CD4-positive, CD25-positive, alpha-beta regulatory T cell (primary cell): ENCODE data around the gene TMEM208. TPM values are rescaled to one million over a fixed set of nuclear protein-coding genes. Genes with fewer than 3 reads are reported as not detected.

Experiments
- ATAC-seq, 2 donors: fragments of 150-1000 bp; cut with Tn5 transposase; one replicate each; pipeline ENCODE4 v1.10.0; 2021; ENCODE audit warnings: low read depth in 2 of 2, moderate number of reproducible peaks in 2 of 2, moderate library complexity in 1 of 2
- DNase-seq, 3 donors: peaks; one replicate each; pipeline versions ENCODE4 v3.0.0 to v3.0.0-alpha.2; 2012 to 2022; ENCODE audit warnings: mixed read lengths in 1 of 3
- H3K27ac ChIP-seq: one replicate; pipeline ENCODE4 v1.7.0; 2013; ENCODE audit warnings: mild to moderate bottlenecking, low read length; ENCODE audit not compliant: insufficient read depth, poor library complexity, severe bottlenecking
- H3K27me3 ChIP-seq: one replicate; pipeline ENCODE4 v1.7.0; 2013; ENCODE audit warnings: low read length; ENCODE audit not compliant: control insufficient read depth, insufficient read depth
- H3K36me3 ChIP-seq: one replicate; pipeline ENCODE4 v1.7.0; 2013; ENCODE audit warnings: mild to moderate bottlenecking, low read length, moderate library complexity; ENCODE audit not compliant: control insufficient read depth, insufficient read depth
- H3K4me1 ChIP-seq: 2 replicates; pipeline ENCODE4 v1.7.0; 2013; ENCODE audit warnings: mild to moderate bottlenecking, low read length; ENCODE audit not compliant: insufficient read depth, control insufficient read depth, poor library complexity, severe bottlenecking
- H3K4me3 ChIP-seq: one replicate; pipeline ENCODE4 v1.7.0; 2013; ENCODE audit warnings: low read depth, mild to moderate bottlenecking, low read length, moderate library complexity
- H3K9me3 ChIP-seq, 2 experiments: 1 replicate in 1 of 2; 2 replicates in 1 of 2; pipeline ENCODE4 v1.7.0; 2013; ENCODE audit warnings: low read length in 2 of 2, mild to moderate bottlenecking in 1 of 2, moderate library complexity in 1 of 2; ENCODE audit not compliant: control insufficient read depth in 2 of 2
- H3K27ac Mint-ChIP-seq, 3 donors: one replicate each; pipeline ENCODE4 v1.8.0; 2020 to 2022; ENCODE audit warnings: mild to moderate bottlenecking in 3 of 3, mixed read lengths in 3 of 3, moderate library complexity in 2 of 3
- H3K27me3 Mint-ChIP-seq: one replicate; pipeline ENCODE4 v1.8.0; 2022; ENCODE audit warnings: mild to moderate bottlenecking, mixed read lengths
- H3K36me3 Mint-ChIP-seq: one replicate; pipeline ENCODE4 v1.8.0; 2020; ENCODE audit warnings: mixed read lengths
- H3K4me1 Mint-ChIP-seq, 4 donors: one replicate each; pipeline ENCODE4 v1.8.0; 2020 to 2022; ENCODE audit warnings: mixed read lengths in 4 of 4, mild to moderate bottlenecking in 1 of 4
- H3K4me3 Mint-ChIP-seq, 4 donors: one replicate each; pipeline ENCODE4 v1.8.0; 2020 to 2022; ENCODE audit warnings: mild to moderate bottlenecking in 4 of 4, mixed read lengths in 4 of 4, moderate library complexity in 3 of 4
- H3K9me3 Mint-ChIP-seq, 7 donors: one replicate each; pipeline ENCODE4 v1.8.0; 2020 to 2022; ENCODE audit warnings: mixed read lengths in 7 of 7, mild to moderate bottlenecking in 3 of 7, moderate library complexity in 2 of 7
- polyA plus RNA-seq, 4 donors: library from polyadenylated mRNA; unstranded; fragments of 300-500 nt; fragmentation: Illumina TruSeq; gene quantifications; one replicate each; pipeline ENCODE4 v1.2.3, GENCODE V29; 2021
- total RNA-seq: library from RNA; stranded (reverse); gene quantifications from one replicate; pipeline ENCODE4 v1.2.3, GENCODE V29; 2022

The TMEM208 gene
- total and polyA plus RNA-seq, 5 donors from 2014 or later, result 31.0 to 141 (median 92.8) TPM

DNA sequence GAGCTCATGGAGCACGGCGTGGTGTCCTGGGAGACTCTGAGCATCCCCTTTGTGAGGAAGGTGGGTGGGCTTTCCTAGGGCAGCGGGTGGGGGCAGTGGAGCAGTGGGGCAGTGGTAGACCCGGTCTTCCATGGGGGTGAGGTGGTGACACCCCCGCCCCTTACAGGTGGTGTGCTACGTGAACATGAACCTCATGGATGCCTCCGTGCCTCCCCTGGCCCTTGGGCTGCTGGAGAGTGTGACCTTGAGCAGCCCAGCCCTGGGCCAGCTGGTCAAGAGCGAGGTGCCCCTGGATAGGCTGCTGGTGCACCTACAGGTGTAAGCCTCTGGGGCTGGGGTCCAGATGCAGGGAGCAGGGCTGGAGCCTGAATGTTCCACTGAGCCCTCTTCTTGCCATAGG, 26.4 kb upstream of the TMEM208 start:
- no peak for DNase-seq
- Histone ChIP-seq H3K9me3 (no peaks in the 10 kb centered on the region), H3K27me3 (no peaks in the 10 kb centered on the region), H3K4me1 (no peaks in the 10 kb centered on the region), H3K27ac (no peak overlapping the region), H3K4me3 (no peak overlapping the region), H3K36me3 (peaks cover 41% of the 10 kb centered on the region)
- Mint-ChIP-seq H3K9me3 (no peaks in the 10 kb centered on the region), H3K4me3 (no peak overlapping the region), H3K27ac (no peak overlapping the region), H3K36me3 (peaks cover 20% of the 10 kb centered on the region), H3K27me3 (no peaks in the 10 kb centered on the region), H3K4me1 (peaks cover 0 to 20% (median 13%) of the 10 kb centered on the region in 4 donors)
- ATAC-seq, result no peak

DNA sequence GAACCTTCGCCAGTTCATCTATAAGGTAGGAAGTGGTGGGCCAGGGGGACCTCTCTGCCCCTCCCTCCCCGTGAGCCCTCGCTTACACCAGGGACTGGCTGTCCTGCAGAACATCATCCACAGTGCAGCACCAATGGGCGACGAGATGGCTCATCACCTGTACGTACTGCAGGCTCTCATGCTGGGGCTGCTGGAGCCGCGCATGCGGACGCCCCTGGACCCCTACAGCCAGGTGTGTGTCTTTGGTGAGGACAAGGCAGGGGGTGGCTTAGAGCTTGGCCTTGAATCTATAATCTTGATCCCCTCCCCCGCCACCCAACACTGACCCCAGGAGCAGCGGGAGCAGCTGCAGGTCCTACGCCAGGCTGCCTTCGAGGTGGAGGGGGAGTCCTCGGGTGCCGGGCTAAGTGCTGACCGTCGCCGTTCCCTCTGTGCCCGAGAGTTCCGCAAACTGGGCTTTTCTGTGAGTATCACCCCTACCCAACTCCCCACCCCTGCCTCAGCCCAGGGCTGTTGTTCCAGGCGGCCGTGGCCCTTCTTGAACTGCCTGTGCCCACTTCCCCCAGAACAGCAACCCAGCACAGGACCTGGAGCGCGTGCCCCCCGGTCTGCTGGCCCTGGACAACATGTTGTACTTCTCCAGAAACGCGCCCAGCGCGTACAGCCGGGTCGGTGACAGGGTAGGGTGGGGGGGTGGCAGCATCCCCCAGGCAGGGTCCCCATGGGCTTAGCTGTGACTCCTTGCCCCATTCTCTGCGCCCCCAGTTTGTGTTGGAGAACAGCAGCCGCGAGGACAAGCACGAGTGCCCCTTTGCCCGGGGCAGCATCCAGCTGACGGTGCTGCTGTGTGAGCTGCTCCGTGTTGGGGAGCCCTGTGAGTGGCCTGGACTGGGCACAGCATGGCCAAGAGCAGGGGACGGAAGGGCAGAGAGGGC, 25.3 kb upstream of the TMEM208 start:
- Mint-ChIP-seq H3K27ac (no peak overlapping the region), H3K4me3 (no peak overlapping the region), H3K36me3 (peaks cover 8% of the 10 kb centered on the region), H3K27me3 (no peaks in the 10 kb centered on the region), H3K9me3 (no peaks in the 10 kb centered on the region), H3K4me1 (peaks cover 0 to 20% (median 4%) of the 10 kb centered on the region in 4 donors)
- H3K27me3 ChIP-seq, result no peaks in the 10 kb centered on the region
- ATAC-seq, result no peak
- DNase-seq, result no peak
- no peaks in the 10 kb centered on the region for H3K4me1 ChIP-seq
- no peaks in the 10 kb centered on the region for H3K9me3 ChIP-seq
- peaks cover 29% of the 10 kb centered on the region for H3K36me3 ChIP-seq
- no peak overlapping the region for H3K4me3 ChIP-seq
- H3K27ac ChIP-seq, result no peak overlapping the region

DNA sequence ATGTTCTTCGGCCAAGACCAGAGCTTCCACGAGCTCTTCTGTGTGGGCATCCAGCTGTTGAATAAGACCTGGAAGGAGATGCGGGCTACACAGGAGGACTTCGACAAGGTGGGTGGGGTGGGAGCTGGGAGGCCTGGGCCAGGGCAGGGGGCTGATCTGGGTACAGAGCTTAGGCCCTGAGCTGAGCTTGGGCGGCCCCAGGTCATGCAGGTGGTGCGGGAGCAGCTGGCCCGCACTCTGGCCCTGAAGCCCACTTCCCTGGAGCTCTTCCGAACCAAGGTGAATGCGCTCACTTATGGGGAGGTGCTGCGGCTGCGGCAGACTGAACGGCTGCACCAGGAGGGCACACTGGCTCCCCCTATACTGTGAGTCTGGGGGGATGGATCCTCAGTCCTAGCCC, 24.5 kb upstream of the TMEM208 start:
- ATAC-seq (no peak), DNase-seq (no peak)
- H3K27me3 ChIP-seq, result no peaks in the 10 kb centered on the region
- Mint-ChIP-seq H3K27ac (peak overlapping the region in 1 of 3 donors; percentile 83), H3K4me3 (no peak overlapping the region), H3K27me3 (no peaks in the 10 kb centered on the region), H3K36me3 (peaks cover 3% of the 10 kb centered on the region), H3K9me3 (no peaks in the 10 kb centered on the region), H3K4me1 (peaks cover 0 to 14% (median 1%) of the 10 kb centered on the region in 4 donors)
- no peak overlapping the region for H3K27ac ChIP-seq
- H3K9me3 ChIP-seq, result no peaks in the 10 kb centered on the region
- H3K36me3 ChIP-seq, result peaks cover 22% of the 10 kb centered on the region
- H3K4me3 ChIP-seq, result no peak overlapping the region
- no peaks in the 10 kb centered on the region for H3K4me1 ChIP-seq

DNA sequence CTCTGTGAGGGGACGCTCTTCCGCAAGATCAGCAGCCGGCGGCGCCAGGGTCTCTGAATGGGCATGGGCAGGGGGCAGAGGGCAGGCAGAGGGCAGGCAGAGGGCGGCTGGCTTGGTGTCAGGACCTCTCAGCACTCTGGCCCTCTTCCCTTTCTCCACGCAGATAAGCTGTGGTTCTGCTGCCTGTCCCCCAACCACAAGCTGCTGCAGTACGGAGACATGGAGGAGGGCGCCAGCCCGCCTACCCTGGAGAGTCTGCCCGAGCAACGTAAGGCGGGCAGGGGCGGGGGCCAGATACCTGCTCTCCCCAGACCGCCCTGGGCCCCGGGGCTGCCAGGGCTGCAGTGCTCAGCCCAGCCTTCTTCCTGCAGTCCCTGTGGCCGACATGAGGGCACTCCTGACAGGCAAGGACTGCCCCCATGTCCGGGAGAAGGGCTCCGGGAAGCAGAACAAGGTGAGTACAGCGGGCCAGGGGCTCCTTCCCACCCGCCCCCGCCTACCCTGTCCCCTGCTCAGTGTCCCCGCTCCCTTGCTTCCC, 23.9 kb upstream of the TMEM208 start:
- Histone ChIP-seq H3K4me3 (no peak overlapping the region), H3K36me3 (peaks cover 16% of the 10 kb centered on the region), H3K27me3 (no peaks in the 10 kb centered on the region), H3K4me1 (no peaks in the 10 kb centered on the region), H3K9me3 (no peaks in the 10 kb centered on the region), H3K27ac (no peak overlapping the region)
- DNase-seq (no peak), ATAC-seq (no peak)
- no peaks in the 10 kb centered on the region for H3K27me3 Mint-ChIP-seq
- H3K27ac Mint-ChIP-seq, result peak overlapping the region in 1 of 3 donors; percentile 83
- no peak overlapping the region for H3K4me3 Mint-ChIP-seq
- peaks cover 0 to 8% (median 1%) of the 10 kb centered on the region in 4 donors for H3K4me1 Mint-ChIP-seq
- peaks cover 3% of the 10 kb centered on the region for H3K36me3 Mint-ChIP-seq
- no peaks in the 10 kb centered on the region for H3K9me3 Mint-ChIP-seq

DNA sequence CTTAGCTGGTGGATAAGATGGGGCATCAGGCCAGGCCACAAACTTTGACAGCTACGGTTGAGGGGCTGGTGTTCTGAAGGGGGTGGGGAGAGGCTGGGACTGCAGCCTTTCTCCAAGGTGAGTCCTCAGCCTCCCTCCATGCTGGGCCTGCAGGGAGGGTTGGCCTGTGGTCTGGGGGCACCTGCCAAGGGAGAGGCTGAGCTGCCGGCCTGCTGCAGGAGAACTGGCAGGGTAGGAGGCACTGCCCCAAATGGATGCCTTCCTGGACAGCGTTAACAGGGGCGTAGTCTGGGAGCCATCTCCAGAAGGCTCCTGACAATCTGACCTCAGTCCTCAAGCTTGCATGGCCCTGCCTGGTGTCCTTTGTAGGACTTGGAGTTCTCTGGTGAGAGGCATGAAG, 22.9 kb upstream of the TMEM208 start:
- H3K27ac ChIP-seq, result no peak overlapping the region
- Mint-ChIP-seq H3K27me3 (no peaks in the 10 kb centered on the region), H3K36me3 (no peaks in the 10 kb centered on the region), H3K4me3 (no peak overlapping the region), H3K9me3 (no peaks in the 10 kb centered on the region), H3K4me1 (peaks cover 0 to 4% (median 0%) of the 10 kb centered on the region in 4 donors), H3K27ac (no peak overlapping the region)
- DNase-seq (no peak), ATAC-seq (no peak)
- H3K36me3 ChIP-seq, result peaks cover 9% of the 10 kb centered on the region
- no peak overlapping the region for H3K4me3 ChIP-seq
- no peaks in the 10 kb centered on the region for H3K9me3 ChIP-seq
- no peaks in the 10 kb centered on the region for H3K27me3 ChIP-seq
- H3K4me1 ChIP-seq, result no peaks in the 10 kb centered on the region

DNA sequence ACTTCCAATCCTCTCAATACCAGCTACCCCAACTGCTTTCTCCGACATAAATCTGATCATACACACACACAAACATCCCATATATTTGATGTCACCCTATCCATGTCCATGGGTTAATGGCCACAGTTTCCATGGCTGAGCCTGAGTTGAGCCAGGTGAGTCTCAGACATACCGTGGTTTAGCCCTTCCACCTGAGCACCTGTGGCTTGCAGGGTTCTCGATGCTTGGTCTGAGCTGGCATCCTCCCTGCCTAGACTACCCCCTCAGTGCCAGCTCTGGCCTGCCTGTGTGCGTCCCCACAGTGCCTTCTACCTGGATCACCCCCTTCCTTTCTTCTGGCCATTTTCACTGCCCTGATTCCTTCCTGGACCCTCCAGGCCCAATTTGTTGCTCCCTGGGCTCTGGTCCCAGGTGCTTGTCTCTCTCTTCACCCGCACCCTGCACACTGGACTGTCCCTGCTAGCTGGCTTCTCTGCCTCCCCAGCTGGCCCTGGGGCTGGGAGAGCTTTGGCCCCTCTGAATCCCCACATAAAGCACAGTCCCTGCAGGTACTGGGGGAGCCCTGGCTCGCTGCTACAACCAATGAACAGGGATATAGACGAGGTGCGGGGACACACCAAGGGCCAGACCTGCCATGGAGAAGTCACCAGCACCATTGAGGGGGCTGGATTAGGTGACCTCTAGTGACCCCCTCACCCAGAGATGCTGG, 20.6 kb upstream of the TMEM208 start:
- Histone ChIP-seq H3K27me3 (no peaks in the 10 kb centered on the region), H3K4me1 (no peaks in the 10 kb centered on the region), H3K36me3 (peaks cover 7% of the 10 kb centered on the region), H3K9me3 (no peaks in the 10 kb centered on the region), H3K27ac (no peak overlapping the region), H3K4me3 (no peak overlapping the region)
- H3K4me3 Mint-ChIP-seq, result no peak overlapping the region
- peaks cover 4% of the 10 kb centered on the region for H3K36me3 Mint-ChIP-seq
- peak overlapping the region in 1 of 3 donors; percentile 28 for H3K27ac Mint-ChIP-seq
- H3K27me3 Mint-ChIP-seq, result no peaks in the 10 kb centered on the region
- H3K4me1 Mint-ChIP-seq, result peaks cover 0 to 8% (median 0%) of the 10 kb centered on the region in 4 donors
- no peaks in the 10 kb centered on the region for H3K9me3 Mint-ChIP-seq
- DNase-seq, result no peak
- ATAC-seq, result no peak

DNA sequence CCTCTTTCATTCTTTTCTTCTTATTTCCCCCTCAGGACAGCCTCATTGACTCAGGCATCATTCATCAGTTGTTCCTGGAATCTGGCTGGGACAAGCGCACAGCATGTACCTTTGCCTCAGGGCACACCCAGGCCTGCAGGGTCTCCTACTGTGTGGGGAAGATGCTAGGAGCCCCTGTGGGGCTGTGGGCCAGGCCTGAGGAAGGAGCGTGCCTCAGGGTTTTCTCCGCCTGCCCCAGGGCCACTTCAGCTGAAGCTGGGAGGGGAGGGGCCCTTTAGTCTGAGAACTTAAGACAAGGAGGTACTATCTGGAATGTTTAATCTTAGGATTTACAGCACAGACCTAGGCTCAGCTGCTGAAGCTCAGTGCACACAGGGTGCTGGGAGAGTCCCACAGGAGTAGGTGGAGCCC, 20.1 kb upstream of the TMEM208 start:
- Histone ChIP-seq H3K27ac (no peak overlapping the region), H3K36me3 (peaks cover 5% of the 10 kb centered on the region), H3K4me1 (no peaks in the 10 kb centered on the region), H3K27me3 (no peaks in the 10 kb centered on the region), H3K9me3 (no peaks in the 10 kb centered on the region), H3K4me3 (no peak overlapping the region)
- H3K9me3 Mint-ChIP-seq, result no peaks in the 10 kb centered on the region
- peaks cover 0 to 8% (median 0%) of the 10 kb centered on the region in 4 donors for H3K4me1 Mint-ChIP-seq
- ATAC-seq (no peak), DNase-seq (no peak)
- H3K27ac Mint-ChIP-seq, result no peak overlapping the region
- H3K36me3 Mint-ChIP-seq, result peaks cover 4% of the 10 kb centered on the region
- H3K4me3 Mint-ChIP-seq, result no peak overlapping the region
- H3K27me3 Mint-ChIP-seq, result no peaks in the 10 kb centered on the region
